Right ventricle myocardium inferior (tissue), 1 donor: ENCODE results near the gene TBX4. TPM values are rescaled to one million over a fixed set of nuclear protein-coding genes. Genes with fewer than 3 reads are reported as not detected.
"Not testable (repeated sequence)": the region's sequence is repeated elsewhere in the genome, so short reads cannot be mapped to it uniquely, and the experiment has no call there.

Source experiments
- ATAC-seq: fragments of 200-7000 bp; cut with Tn5 transposase; one replicate; pipeline ENCODE4 v1.9.1; 2020; ENCODE audit warnings: mild to moderate bottlenecking, moderate library complexity
- DNase-seq: peaks from one replicate; pipeline ENCODE4 v3.0.0; 2021; ENCODE audit errors: missing footprints
- intact Hi-C: fragments of 100-400 bp; cut with DNase I; formaldehyde crosslinking; loops from one replicate; pipeline ENCODE4 v1.11.0; 2022
- total RNA-seq: library from RNA; stranded (reverse); fragmentation: NEBNext Ultra II Directional; extraction: Animal tissue kit (Norgen Biotek cat#: 25700); gene quantifications from one replicate; pipeline ENCODE4 v1.2.1, GENCODE V29; 2021
- donor health status: DM: no; HTN: yes; CAD: no; lungs with severe emphysema.

The TBX4 gene
- total RNA-seq, 1 donor from 2014 or later = not detected

DNA sequence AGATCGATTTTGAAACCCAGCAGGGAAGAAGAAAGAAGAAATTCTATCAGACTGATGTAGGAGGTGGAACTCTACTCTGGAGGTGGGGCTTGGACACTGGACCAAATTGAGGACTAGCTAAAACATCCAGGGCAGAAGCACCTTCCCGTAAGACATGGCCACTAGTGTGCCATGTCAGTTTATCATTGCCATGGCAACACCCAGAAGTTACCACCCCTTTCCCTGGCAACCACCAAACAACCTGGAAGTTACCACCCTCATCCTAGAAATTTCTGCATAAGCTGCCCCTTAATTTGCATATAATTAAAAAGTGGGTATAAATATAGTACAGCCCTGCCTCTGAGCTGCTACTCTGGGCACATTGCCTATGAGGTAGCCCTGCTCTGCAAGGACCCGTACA, 72.1 kb downstream of the TBX4 start:
- intact Hi-C loops = no loop called here
- ATAC-seq = no peak
- no peak for DNase-seq

DNA sequence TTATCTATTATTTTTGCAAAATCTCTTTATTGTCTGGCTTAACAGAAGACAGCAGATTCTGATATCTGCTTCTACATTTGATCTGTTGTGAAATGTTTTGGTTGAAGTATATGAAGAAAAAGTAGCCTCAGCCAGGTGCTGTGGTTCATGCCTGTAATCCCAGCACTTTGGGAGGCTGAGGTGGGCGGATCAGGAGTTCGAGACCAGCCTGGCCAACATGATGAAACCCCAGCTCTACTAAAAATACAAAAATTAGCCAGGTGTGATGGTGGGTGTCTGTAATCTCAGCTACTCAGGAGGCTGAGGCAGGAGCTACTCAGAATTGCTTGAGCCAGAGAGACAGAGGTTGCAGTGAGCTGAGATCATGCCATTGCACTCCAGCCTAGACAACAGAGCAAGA, 75.2 kb downstream of the TBX4 start:
- intact Hi-C loops, ATAC-seq, DNase-seq: not testable (repeated sequence)

DNA sequence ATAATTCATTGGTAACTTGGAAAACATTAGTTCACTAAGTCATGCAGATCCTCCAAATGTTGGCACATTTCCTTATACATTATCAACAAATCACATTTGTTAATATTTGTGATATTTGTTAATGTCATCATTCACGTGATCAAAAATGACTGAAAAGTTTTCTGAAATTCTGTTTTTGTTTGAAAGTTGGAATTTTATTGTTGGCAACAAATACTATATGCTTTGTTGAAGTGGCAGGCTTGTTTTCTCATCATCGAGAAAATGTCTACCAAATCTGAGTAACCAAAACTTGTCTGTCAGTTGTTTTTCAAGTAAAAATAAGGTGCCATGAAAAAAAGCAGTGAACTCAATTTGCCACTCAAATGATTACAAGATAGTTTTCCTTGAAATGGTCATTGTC, 75.9 kb downstream of the TBX4 start:
- ATAC-seq (no peak), DNase-seq (no peak)
- intact Hi-C loops = no loop called here

- no peak for ATAC-seq
- intact Hi-C loops = no loop called here
- no peak for DNase-seq
Observed at GRCh38 chr17:61531223-61531622, 79.0 kb downstream of the TBX4 start.

- intact Hi-C loops = no loop called here
- DNase-seq = no peak
- ATAC-seq = no peak
Observed at GRCh38 chr17:61532826-61533225, 80.6 kb downstream of the TBX4 start.

DNA sequence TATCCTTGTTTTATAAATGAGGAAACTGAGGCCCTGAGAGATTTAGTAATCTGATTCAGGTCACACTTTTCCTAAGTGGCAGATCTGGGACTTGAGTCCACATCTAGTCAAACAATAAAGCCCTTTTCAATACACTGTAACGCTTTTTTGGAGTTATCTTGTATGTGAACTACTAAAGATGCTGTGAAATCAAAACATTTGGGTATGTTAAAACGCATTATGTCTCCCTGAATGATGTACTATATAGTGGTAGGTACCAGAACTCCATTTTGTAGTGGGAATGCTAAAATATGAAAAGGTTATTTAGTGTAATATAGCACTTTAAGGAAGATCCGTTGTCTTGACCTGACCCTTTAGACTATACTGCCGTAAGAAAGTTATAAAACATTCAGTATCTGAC, 81.6 kb downstream of the TBX4 start:
- ATAC-seq (no peak), DNase-seq (no peak)
- intact Hi-C loops = no loop called here

- ATAC-seq = no peak
- no peak for DNase-seq
- intact Hi-C loops = no loop called here
Observed at GRCh38 chr17:61534414-61534813, 82.2 kb downstream of the TBX4 start.

Other genes with a start within 250 kb of the TBX4 start
- 12.1 TPM for gene TBX2, start 52.6 kb upstream of the TBX4 start, total RNA-seq
- not detected for gene NACA2, start 138.8 kb downstream of the TBX4 start, total RNA-seq